CD4-positive, alpha-beta T cell (primary cell): ENCODE measurements around the gene VWC2L. TPM values are rescaled to one million over a fixed set of nuclear protein-coding genes. Genes with fewer than 3 reads are reported as not detected.

ENCODE experiments used
- ATAC-seq: fragments of 200-7000 bp; cut with Tn5 transposase; one replicate; pipeline ENCODE4 v1.10.0; 2022; ENCODE audit warnings: mild to moderate bottlenecking; ENCODE audit not compliant: poor library complexity
- CTCF ChIA-PET: fragments of 350-600 bp; sonication (Branson Sonifier 250); formaldehyde crosslinking; loops from one replicate; lab custom pipeline; 2021; ENCODE audit warnings: antibody characterized with exemption, inconsistent platforms; lab: Charles Lee
- POLR2A ChIA-PET: fragments of 350-600 bp; sonication (Branson Sonifier 250); formaldehyde crosslinking; loops from one replicate; lab custom pipeline; 2021; ENCODE audit warnings: antibody characterized with exemption, inconsistent platforms; lab: Charles Lee
- DNase-seq, 14 experiments: peaks; one replicate each; pipeline ENCODE4 v3.0.0-alpha.2; 2013 to 2020; ENCODE audit warnings: mixed read lengths in 2 of 14
- H3K27ac ChIP-seq, 2 donors: one replicate each; pipeline versions ENCODE4 v1.5.1 to v1.7.0; 2013; ENCODE audit warnings: low read length in 2 of 2, low read depth in 1 of 2, mild to moderate bottlenecking in 1 of 2
- H3K27me3 ChIP-seq, 2 experiments: 1 replicate in 1 of 2; 2 replicates in 1 of 2; pipeline versions ENCODE4 v1.6.1 to v1.7.0; 2013; ENCODE audit warnings: low read length in 2 of 2, control low read depth in 1 of 2, mild to moderate bottlenecking in 1 of 2, moderate library complexity in 1 of 2; ENCODE audit not compliant: insufficient read depth in 2 of 2, control insufficient read depth in 1 of 2
- H3K36me3 ChIP-seq: one replicate; pipeline ENCODE4 v1.6.1; 2013; ENCODE audit warnings: low read length, control low read depth; ENCODE audit not compliant: insufficient read depth
- H3K4me1 ChIP-seq: one replicate; pipeline ENCODE4 v1.6.1; 2013; ENCODE audit warnings: low read length, control low read depth; ENCODE audit not compliant: insufficient read depth
- H3K4me3 ChIP-seq: one replicate; pipeline ENCODE4 v1.5.1; 2013; ENCODE audit warnings: mild to moderate bottlenecking, low read length, moderate library complexity
- H3K9me3 ChIP-seq, 2 experiments: 1 replicate in 1 of 2; 2 replicates in 1 of 2; pipeline versions ENCODE4 v1.6.1 to v1.7.0; 2013; ENCODE audit warnings: low read length in 2 of 2, mild to moderate bottlenecking in 2 of 2, control low read depth in 1 of 2, moderate library complexity in 1 of 2; ENCODE audit not compliant: control insufficient read depth in 1 of 2, insufficient read depth in 1 of 2
- H3K27ac Mint-ChIP-seq: one replicate; pipeline ENCODE4 v1.8.0; 2020; ENCODE audit warnings: mixed read lengths
- H3K27me3 Mint-ChIP-seq: one replicate; pipeline ENCODE4 v1.8.0; 2021; ENCODE audit warnings: mixed read lengths
- H3K36me3 Mint-ChIP-seq: one replicate; pipeline ENCODE4 v1.8.0; 2021; ENCODE audit warnings: low read depth, mixed read lengths
- H3K4me1 Mint-ChIP-seq: one replicate; pipeline ENCODE4 v1.8.0; 2021; ENCODE audit warnings: low read depth, mixed read lengths
- H3K4me3 Mint-ChIP-seq: one replicate; pipeline ENCODE4 v1.8.0; 2020; ENCODE audit warnings: mild to moderate bottlenecking, mixed read lengths
- H3K9me3 Mint-ChIP-seq: one replicate; pipeline ENCODE4 v1.8.0; 2020; ENCODE audit warnings: mixed read lengths
- CTCF ChIP-seq: fragments of 200-600 bp; IDR thresholded peaks from one replicate; pipeline ENCODE4 v1.8.0; 2022; ENCODE audit warnings: antibody characterized with exemption, mild to moderate bottlenecking
- intact Hi-C, 2 experiments: fragments of 100-400 bp; cut with DNase I in 1 of 2; cut with micrococcal nuclease in 1 of 2; formaldehyde crosslinking; loops; one replicate each; pipeline versions ENCODE4 v1.15.1 to v1.9.0; 2023 to 2025; cut with DNase I, micrococcal nuclease
- total RNA-seq, 174 experiments: library from RNA in 2 of 174; stranded (reverse) in 2 of 174; gene quantifications; one replicate each; pipeline ENCODE4 v1.2.3 and lab custom pipeline; 2021 to 2026

The VWC2L gene
- total RNA-seq, 2 experiments from 2014 or later = not detected

GRCh38 chr2:214469728-214470127, 58.9 kb downstream of the VWC2L start:
- Histone ChIP-seq H3K36me3 (no peaks in the 10 kb centered on the region), H3K4me1 (no peaks in the 10 kb centered on the region), H3K27me3 (no peaks in the 10 kb centered on the region), H3K4me3 (no peak overlapping the region), H3K27ac (no peak overlapping the region), H3K9me3 (peaks cover 0 to 7% of the 10 kb centered on the region in 2 experiments)
- Mint-ChIP-seq H3K27ac (no peak overlapping the region), H3K4me3 (no peak overlapping the region), H3K27me3 (no peaks in the 10 kb centered on the region), H3K4me1 (no peaks in the 10 kb centered on the region), H3K9me3 (no peaks in the 10 kb centered on the region), H3K36me3 (no peaks in the 10 kb centered on the region)
- no peak for TF ChIP-seq CTCF
- ATAC-seq (no peak), DNase-seq (no peak)
- intact Hi-C loops = no loop called here
- ChIA-PET CTCF (no interaction called here), POLR2A (no interaction called here)

GRCh38 chr2:214471382-214471781, 60.5 kb downstream of the VWC2L start:
- Histone ChIP-seq H3K27me3 (no peaks in the 10 kb centered on the region), H3K9me3 (peaks cover 0 to 3% of the 10 kb centered on the region in 2 experiments), H3K27ac (no peak overlapping the region), H3K36me3 (no peaks in the 10 kb centered on the region), H3K4me3 (no peak overlapping the region), H3K4me1 (no peaks in the 10 kb centered on the region)
- no peak overlapping the region for H3K27ac Mint-ChIP-seq
- ATAC-seq = no peak
- intact Hi-C loops = no loop called here
- no peaks in the 10 kb centered on the region for H3K9me3 Mint-ChIP-seq
- H3K4me3 Mint-ChIP-seq = no peak overlapping the region
- ChIA-PET POLR2A (no interaction called here), CTCF (no interaction called here)
- DNase-seq = no peak
- H3K27me3 Mint-ChIP-seq = no peaks in the 10 kb centered on the region
- TF ChIP-seq CTCF = no peak
- H3K4me1 Mint-ChIP-seq = no peaks in the 10 kb centered on the region
- no peaks in the 10 kb centered on the region for H3K36me3 Mint-ChIP-seq

- H3K27ac ChIP-seq = no peak overlapping the region
- peaks cover 0 to 3% of the 10 kb centered on the region in 2 experiments for H3K9me3 ChIP-seq
- no peaks in the 10 kb centered on the region for H3K4me1 ChIP-seq
- Mint-ChIP-seq H3K27me3 (no peaks in the 10 kb centered on the region), H3K4me1 (no peaks in the 10 kb centered on the region), H3K36me3 (no peaks in the 10 kb centered on the region), H3K27ac (no peak overlapping the region), H3K4me3 (no peak overlapping the region), H3K9me3 (no peaks in the 10 kb centered on the region)
- DNase-seq (no peak), ATAC-seq (no peak)
- no peak overlapping the region for H3K4me3 ChIP-seq
- H3K27me3 ChIP-seq = no peaks in the 10 kb centered on the region
- no peak for TF ChIP-seq CTCF
- ChIA-PET CTCF (no interaction called here), POLR2A (no interaction called here)
- H3K36me3 ChIP-seq = no peaks in the 10 kb centered on the region
- intact Hi-C loops = no loop called here
Measured at GRCh38 chr2:214471990-214472389, 61.1 kb downstream of the VWC2L start.
